ENCODE results near the gene UBP1.

GRCh38 chr3:33401781-33402180, 38.4 kb downstream of the UBP1 start:
- TF ChIP-seq CTCF (IDR thresholded peaks at IDR 0.05) (no peak), POLR2A (IDR thresholded peaks at IDR 0.05) (no peak), EP300 (IDR thresholded peaks at IDR 0.05) (no peak)

Data from gastroesophageal sphincter (tissue), 3 donors.